ENCODE data around the gene SRPX. TPM values are rescaled to one million over a fixed set of nuclear protein-coding genes. Genes with fewer than 3 reads are reported as not detected.

The SRPX gene
- total and polyA plus RNA-seq, 8 donors, result 2.3 to 23.6 (median 12.6) TPM

DNA sequence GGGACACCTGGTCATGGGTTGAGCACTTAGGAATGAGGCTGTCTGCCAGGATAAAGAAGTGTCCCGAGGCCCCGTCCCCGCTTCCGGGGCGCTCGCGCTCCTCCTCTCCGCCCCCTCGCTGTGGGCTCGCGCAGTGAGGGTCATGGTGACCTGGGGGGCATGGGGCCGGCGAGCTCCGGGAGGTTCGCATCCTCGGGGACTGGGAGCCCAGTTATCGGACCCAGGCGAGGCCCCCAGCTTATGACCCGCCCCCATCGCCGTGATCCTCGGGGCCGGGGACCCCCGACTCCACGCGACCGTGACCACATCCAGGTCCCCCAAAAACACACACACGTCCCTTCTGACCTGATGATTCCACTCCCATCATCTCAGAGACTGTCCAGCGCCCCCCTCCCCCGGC is 35.3 kb upstream of the SRPX start:
- FAIRE-seq, result no peak
- intact Hi-C loops (cut with DNase I), result no loop called here
- Histone ChIP-seq H3K9me3 (no peaks in the 10 kb centered on the region), H3K27ac (no peak overlapping the region), H3K27me3 (no peaks in the 10 kb centered on the region), H3K4me1 (no peaks in the 10 kb centered on the region), H3K4me3 (no peak overlapping the region), H3K36me3 (no peaks in the 10 kb centered on the region)
- peak in 2 of 6 donors; percentile 12 to 50 for DNase-seq
- ATAC-seq, result no peak
- 84 to 89% methylated on average over 30 of the region's 30 CpGs for WGBS, 2 donors
- TF ChIP-seq, protein P1, sequence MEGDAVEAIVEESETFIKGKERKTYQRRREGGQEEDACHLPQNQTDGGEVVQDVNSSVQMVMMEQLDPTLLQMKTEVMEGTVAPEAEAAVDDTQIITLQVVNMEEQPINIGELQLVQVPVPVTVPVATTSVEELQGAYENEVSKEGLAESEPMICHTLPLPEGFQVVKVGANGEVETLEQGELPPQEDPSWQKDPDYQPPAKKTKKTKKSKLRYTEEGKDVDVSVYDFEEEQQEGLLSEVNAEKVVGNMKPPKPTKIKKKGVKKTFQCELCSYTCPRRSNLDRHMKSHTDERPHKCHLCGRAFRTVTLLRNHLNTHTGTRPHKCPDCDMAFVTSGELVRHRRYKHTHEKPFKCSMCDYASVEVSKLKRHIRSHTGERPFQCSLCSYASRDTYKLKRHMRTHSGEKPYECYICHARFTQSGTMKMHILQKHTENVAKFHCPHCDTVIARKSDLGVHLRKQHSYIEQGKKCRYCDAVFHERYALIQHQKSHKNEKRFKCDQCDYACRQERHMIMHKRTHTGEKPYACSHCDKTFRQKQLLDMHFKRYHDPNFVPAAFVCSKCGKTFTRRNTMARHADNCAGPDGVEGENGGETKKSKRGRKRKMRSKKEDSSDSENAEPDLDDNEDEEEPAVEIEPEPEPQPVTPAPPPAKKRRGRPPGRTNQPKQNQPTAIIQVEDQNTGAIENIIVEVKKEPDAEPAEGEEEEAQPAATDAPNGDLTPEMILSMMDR (IDR thresholded peaks at IDR 0.05), result no peak

DNA sequence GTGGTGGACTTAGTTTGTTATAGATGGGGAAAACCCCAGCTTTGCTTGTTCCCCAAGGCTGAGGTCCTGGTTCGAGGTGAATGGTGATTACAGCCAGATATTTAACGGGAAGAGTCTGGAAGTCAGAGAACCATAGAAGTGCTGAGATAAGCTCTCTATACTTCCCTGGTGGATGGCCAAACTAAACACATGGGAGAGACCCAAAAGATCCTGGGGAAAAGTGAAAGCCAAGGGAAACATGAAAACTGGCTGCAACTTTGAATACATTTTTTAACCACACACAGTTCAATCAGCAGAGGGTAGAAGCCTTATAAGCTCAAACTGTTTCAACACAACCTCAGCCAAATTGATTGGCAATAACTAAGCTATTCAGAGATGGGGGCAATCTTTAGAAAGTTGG is 29.3 kb upstream of the SRPX start:
- ATAC-seq, result peak in 1 of 4 donors; percentile 16
- Histone ChIP-seq H3K27ac (no peak overlapping the region), H3K27me3 (peaks cover 0 to 4% (median 0%) of the 10 kb centered on the region in 4 donors), H3K4me3 (no peak overlapping the region), H3K9me3 (no peaks in the 10 kb centered on the region), H3K4me1 (no peaks in the 10 kb centered on the region), H3K36me3 (no peaks in the 10 kb centered on the region)
- intact Hi-C loops (cut with DNase I), result no loop called here
- 29 to 37% methylated on average over 2 of the region's 2 CpGs for WGBS, 2 donors
- TF ChIP-seq, protein P1 (IDR thresholded peaks at IDR 0.05), result no peak
- FAIRE-seq, result no peak
- no peak for DNase-seq

DNA sequence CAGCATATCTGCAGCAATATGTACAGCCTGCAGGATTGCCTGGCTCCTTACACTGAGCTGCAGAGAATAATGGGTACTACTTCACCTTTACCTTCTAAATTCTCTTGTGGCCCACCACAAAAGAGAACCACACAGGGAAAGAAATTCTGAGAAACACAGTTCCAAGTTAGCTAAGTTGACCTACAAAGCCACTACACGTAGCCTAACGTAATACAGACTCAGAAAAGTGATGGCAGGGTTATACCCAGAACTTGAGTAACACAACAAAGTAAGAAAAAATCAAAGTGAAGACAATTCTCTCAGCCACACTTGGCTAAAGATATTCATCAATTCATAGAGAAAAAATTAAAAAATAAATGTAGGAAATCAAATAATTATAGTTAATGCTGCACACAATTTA is 26.4 kb upstream of the SRPX start:
- intact Hi-C loops (cut with DNase I), result no loop called here
- TF ChIP-seq, protein P1 (IDR thresholded peaks at IDR 0.05), result no peak
- 80 to 94% methylated on average over 2 of the region's 2 CpGs for whole genome bisulfite sequencing, 2 donors
- no peak overlapping the region for H3K27ac ChIP-seq
- H3K9me3 ChIP-seq, result no peaks in the 10 kb centered on the region
- no peaks in the 10 kb centered on the region for H3K4me1 ChIP-seq
- no peak for ATAC-seq
- no peak for DNase-seq
- H3K27me3 ChIP-seq, result peaks cover 0 to 4% (median 0%) of the 10 kb centered on the region in 4 donors
- H3K4me3 ChIP-seq, result no peak overlapping the region
- H3K36me3 ChIP-seq, result no peaks in the 10 kb centered on the region
- no peak for FAIRE-seq

DNA sequence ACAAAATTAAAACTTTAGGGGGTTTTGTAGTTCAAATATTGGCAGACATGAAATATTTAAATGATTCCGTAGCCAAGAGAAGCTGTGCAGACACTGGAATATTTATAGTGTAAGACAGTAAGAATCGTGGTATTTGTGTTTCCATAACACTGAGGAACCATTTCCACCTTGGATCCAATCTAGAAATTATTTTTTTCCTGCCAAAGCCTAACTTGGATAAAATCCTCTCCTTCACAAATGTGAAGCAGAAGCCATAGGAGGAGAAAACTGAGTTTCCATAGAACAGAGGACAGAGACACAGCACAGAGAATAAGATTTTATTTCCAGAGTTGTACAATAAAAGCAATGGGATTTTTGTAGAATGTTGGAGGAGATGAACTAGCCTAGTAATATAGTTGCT is 19.9 kb upstream of the SRPX start:
- WGBS, 2 donors, result 70 to 80% methylated on average over 2 of the region's 2 CpGs

DNA sequence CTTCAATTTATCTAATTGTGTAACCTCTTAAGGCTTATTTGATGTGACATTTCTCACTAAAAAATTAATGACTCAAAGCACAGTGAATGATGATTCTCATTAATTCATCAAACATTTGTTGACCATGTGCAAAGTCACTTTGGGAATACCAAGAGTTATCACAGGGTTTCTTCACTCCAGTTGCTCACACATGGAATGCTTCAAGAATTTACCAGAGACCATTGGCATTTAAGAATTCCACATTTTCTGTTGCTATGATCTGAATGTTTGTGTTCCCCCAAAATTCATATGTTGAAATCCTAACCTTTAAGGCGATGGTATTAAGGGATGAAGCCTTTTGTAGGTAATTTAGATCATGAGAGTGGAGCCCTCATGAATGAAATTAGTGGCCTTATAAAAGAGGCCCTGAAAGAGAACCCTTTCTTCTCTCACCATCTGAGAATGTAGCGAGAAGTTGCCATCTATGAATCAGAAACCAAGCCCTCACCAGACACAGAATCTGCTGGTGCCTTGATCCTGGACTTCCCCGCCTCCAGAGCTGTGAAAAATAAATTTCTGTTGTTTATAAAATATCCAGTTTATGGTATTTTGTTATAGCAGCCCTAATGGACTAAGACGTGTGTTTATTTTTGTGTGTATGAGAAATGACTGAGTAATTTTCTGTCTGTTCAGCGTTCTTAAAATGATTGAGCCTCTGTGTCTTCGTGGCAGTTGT is 16.4 kb upstream of the SRPX start:
- FAIRE-seq (no peak), ATAC-seq (no peak), DNase-seq (no peak)
- Histone ChIP-seq H3K27ac (no peak overlapping the region), H3K27me3 (no peaks in the 10 kb centered on the region), H3K9me3 (no peaks in the 10 kb centered on the region), H3K36me3 (no peaks in the 10 kb centered on the region), H3K4me3 (no peak overlapping the region), H3K4me1 (no peaks in the 10 kb centered on the region)
- intact Hi-C loops (cut with DNase I), result no loop called here
- WGBS, 2 donors, result 65 to 87% methylated on average over 6 of the region's 6 CpGs
- TF ChIP-seq, protein P1 (IDR thresholded peaks at IDR 0.05), result no peak

More for the DNA sequence above, 19.9 kb upstream of the SRPX start:
- Histone ChIP-seq H3K9me3 (no peaks in the 10 kb centered on the region), H3K4me3 (no peak overlapping the region), H3K4me1 (no peaks in the 10 kb centered on the region), H3K27ac (no peak overlapping the region), H3K27me3 (peaks cover 0 to 4% (median 0%) of the 10 kb centered on the region in 4 donors), H3K36me3 (no peaks in the 10 kb centered on the region)
- TF ChIP-seq, protein P1 (IDR thresholded peaks at IDR 0.05), result no peak
- DNase-seq (no peak), FAIRE-seq (no peak), ATAC-seq (no peak)
- intact Hi-C loops (cut with DNase I), result no loop called here
